GM21526 (cell line): ENCODE results near the gene SRSF4.

Experiments used
- ATAC-seq: cut with Tn5 transposase; IDR thresholded peaks from one replicate; pipeline ENCODE4 v1.9.1; 2021; ENCODE audit warnings: moderate library complexity; ENCODE audit not compliant: unreplicated experiment, low FRiP score

SRSF4 gene

GRCh38 chr1:29100487-29100886, 81.2 kb downstream of the SRSF4 start:
- ATAC-seq, result no peak

- ATAC-seq, result no peak
Measured at GRCh38 chr1:29099286-29099685, 82.4 kb downstream of the SRSF4 start.
